Measurements from ENCODE around the gene KLB.
"Not testable (repeated sequence)": the region's sequence is repeated elsewhere in the genome, so short reads cannot be mapped to it uniquely, and the experiment has no call there.

The KLB gene

GRCh38 chr4:39406763-39407583, at the start of gene KLB:
Gene KLB, plus strand, starts transcription at chr4:39406930. Its CDS starts 20 bp downstream, at chr4:39406950.
- DNase-seq = no peak

GRCh38 chr4:39357002-39357401, 49.7 kb upstream of the KLB start:
- DNase-seq = no peak

GRCh38 chr4:39360611-39361010, 46.1 kb upstream of the KLB start:
- DNase-seq = not testable (repeated sequence)

- no peak for DNase-seq
Measured at GRCh38 chr4:39362827-39363226, 43.9 kb upstream of the KLB start.

- DNase-seq = no peak
Measured at GRCh38 chr4:39363773-39364393, 42.8 kb upstream of the KLB start.

GRCh38 chr4:39365360-39365759, 41.4 kb upstream of the KLB start:
- DNase-seq = no peak

- peak; percentile 95 to 96 for DNase-seq
Measured at GRCh38 chr4:39365830-39366771, 40.6 kb upstream of the KLB start, which contains the start of gene RFC1. Gene RFC1, minus strand, starts transcription at chr4:39366362. Its CDS starts 121 bp downstream, at chr4:39366241.

- no peak for DNase-seq
Measured at GRCh38 chr4:39367166-39367565, 39.6 kb upstream of the KLB start.

GRCh38 chr4:39369301-39369700, 37.4 kb upstream of the KLB start:
- DNase-seq = no peak

- not testable (repeated sequence) for DNase-seq
Measured at GRCh38 chr4:39371209-39371608, 35.5 kb upstream of the KLB start.

- no peak for DNase-seq
Measured at GRCh38 chr4:39375478-39375877, 31.3 kb upstream of the KLB start.

GRCh38 chr4:39383690-39384089, 23.0 kb upstream of the KLB start:
- DNase-seq = no peak

- DNase-seq = no peak
Measured at GRCh38 chr4:39384563-39384962, 22.2 kb upstream of the KLB start.

GRCh38 chr4:39390603-39391002, 16.1 kb upstream of the KLB start:
- DNase-seq = no peak

GRCh38 chr4:39394706-39395105, 12.0 kb upstream of the KLB start:
- no peak for DNase-seq

GRCh38 chr4:39401640-39402039, 5.1 kb upstream of the KLB start:
- not testable (repeated sequence) for DNase-seq

GRCh38 chr4:39407584-39407885, 805 bp downstream of the KLB start:
- no peak for DNase-seq

GRCh38 chr4:39410415-39410814, 3.7 kb downstream of the KLB start:
- DNase-seq = no peak

GRCh38 chr4:39411561-39411960, 4.8 kb downstream of the KLB start:
- not testable (repeated sequence) for DNase-seq

- no peak for DNase-seq
Measured at GRCh38 chr4:39415678-39416283, 9.1 kb downstream of the KLB start.

- no peak for DNase-seq
Measured at GRCh38 chr4:39422247-39422646, 15.5 kb downstream of the KLB start.

- DNase-seq = not testable (repeated sequence)
Measured at GRCh38 chr4:39425297-39425696, 18.6 kb downstream of the KLB start.

GRCh38 chr4:39426728-39427127, 20.0 kb downstream of the KLB start:
- DNase-seq = no peak
